GM19239 (cell line): ENCODE results near the gene TRMT112.
A peak's percentile ranks its signal among the peaks of the same experiment; 100 is the strongest.
"Not testable (repeated sequence)": the region's sequence is repeated elsewhere in the genome, so short reads cannot be mapped to it uniquely, and the experiment has no call there.

ENCODE experiments used
- DNase-seq: peaks from one replicate; pipeline ENCODE4 v3.0.0; 2011; ENCODE audit warnings: low spot score; ENCODE audit not compliant: insufficient read length
- FAIRE-seq: peaks from 2 replicates; lab custom pipeline; 2011; peaks lifted over from hg19 to GRCh38; lab: Jason Lieb, UNC

TRMT112 gene

DNA sequence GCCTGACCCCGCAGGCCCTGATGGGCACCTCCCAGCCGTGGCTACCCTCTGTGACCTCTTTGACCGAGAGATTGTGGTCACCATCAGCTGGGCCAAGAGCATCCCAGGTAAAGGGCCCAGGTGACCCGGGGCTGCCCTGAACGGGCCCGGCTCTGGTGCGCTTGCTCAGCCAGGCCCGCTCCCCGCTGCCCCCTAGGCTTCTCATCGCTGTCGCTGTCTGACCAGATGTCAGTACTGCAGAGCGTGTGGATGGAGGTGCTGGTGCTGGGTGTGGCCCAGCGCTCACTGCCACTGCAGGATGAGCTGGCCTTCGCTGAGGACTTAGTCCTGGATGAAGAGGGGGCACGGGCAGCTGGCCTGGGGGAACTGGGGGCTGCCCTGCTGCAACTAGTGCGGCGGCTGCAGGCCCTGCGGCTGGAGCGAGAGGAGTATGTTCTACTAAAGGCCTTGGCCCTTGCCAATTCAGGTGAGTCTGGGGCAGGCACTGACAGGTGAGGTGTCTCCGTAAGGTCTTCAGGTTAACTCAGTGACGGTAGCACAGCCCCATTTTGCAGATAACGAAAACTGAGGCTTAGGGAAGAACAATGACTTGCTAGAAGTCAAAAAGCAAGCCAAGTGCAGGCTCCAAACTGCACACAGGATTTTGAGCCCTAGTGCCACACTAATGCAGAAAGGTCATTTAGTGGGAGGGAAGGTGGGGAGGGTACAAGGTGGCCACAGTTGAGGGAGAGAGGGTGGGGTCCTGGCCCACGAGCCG is 2.4 kb downstream of the TRMT112 start:
- FAIRE-seq (no peak), DNase-seq (no peak)

DNA sequence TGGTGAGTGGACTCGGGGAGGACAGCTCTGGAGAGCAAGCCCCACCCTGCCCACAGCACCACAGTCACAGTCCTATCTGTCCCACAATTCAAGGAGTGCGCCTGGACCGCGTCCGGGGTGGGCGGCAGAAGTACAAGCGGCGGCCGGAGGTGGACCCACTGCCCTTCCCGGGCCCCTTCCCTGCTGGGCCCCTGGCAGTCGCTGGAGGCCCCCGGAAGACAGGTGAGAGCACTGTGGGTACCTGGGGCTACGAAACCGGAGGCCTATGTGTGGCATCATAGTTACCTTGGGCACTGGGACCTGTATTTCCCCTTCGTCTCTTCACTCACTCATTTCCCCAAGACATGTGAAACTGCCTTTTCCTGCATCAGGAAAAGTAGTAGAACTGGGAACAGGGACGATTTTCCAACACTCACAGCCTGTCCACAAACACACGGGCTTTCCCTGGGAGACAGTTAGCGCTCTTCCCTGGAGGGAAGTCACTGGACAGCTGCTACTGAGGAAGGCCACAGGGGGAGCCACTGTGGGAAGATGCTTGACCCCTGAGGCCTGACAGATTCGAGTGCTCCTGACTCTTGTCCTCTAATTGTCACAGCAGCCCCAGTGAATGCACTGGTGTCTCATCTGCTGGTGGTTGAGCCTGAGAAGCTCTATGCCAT is 3.1 kb downstream of the TRMT112 start:
- DNase-seq (no peak), FAIRE-seq (no peak)

DNA sequence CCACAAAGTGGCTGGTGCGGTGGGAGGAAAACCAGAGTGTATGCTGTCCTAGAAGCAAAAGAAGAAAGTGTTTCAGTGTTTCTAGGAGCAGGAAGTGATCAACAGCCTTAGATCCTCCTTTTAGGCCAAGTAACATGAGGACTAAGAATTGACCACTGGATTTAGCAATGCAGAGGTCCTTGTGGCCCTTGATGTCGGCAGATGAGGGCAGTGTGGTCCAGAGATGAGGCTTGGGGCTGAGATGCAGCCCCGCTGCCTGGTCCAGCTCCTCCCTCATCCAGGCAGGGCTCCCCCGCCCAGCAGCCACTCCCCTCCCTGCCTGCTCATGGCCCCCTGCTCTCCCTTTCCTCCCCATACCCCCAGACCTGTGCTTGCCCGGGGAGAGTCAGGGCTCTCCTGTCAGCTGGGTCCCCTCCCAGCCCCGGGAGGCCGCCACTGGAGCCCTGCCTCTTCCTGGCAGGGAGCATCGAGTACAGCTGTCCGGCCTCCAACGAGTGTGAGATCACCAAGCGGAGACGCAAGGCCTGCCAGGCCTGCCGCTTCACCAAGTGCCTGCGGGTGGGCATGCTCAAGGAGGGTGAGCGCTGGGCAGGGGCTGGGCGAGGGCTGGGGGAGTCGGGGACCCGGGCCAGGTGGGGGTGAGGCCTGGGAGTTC is 3.7 kb downstream of the TRMT112 start:
- no peak for FAIRE-seq
- DNase-seq: no peak

DNA sequence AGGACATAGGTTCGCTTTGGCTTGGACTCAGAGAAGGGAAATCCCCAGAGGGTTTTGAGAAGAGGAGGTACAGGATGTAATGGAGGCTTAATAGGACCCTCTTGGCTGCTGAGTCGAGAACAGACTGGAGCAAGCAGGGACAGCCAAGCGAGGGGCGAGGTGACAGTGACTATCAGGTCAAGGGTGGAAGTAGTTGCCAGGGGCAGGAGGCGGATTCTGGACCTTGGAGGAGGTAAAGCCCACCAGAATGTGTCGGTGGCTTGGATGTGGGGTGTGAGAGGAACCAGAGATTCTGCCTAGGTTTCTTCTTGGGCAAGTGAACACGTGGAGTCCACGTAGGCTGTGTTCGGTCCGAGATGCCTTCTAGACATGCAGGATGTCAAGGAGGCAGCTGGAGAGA is 4.4 kb downstream of the TRMT112 start:
- FAIRE-seq (no peak), DNase-seq (no peak)

DNA sequence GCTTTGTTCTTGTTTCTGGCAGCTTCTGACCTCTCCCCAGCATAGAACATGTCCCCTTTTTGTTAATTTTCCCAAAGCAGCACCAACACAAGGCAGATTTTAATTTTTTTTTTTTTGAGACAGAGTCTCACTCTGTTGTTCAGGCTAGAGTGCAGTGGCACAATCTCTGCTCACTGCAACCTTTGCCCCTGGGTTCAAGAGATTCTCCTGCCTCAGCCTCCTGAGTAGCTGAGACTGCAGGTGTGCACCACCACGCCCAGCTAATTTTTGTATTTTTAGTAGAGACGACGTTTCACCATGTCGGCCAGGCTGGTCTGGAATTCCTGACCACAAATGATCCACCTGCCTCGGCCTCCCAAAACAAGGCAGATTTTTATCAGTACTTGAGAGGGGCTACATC is 9.6 kb downstream of the TRMT112 start:
- DNase-seq, FAIRE-seq: not testable (repeated sequence)

DNA sequence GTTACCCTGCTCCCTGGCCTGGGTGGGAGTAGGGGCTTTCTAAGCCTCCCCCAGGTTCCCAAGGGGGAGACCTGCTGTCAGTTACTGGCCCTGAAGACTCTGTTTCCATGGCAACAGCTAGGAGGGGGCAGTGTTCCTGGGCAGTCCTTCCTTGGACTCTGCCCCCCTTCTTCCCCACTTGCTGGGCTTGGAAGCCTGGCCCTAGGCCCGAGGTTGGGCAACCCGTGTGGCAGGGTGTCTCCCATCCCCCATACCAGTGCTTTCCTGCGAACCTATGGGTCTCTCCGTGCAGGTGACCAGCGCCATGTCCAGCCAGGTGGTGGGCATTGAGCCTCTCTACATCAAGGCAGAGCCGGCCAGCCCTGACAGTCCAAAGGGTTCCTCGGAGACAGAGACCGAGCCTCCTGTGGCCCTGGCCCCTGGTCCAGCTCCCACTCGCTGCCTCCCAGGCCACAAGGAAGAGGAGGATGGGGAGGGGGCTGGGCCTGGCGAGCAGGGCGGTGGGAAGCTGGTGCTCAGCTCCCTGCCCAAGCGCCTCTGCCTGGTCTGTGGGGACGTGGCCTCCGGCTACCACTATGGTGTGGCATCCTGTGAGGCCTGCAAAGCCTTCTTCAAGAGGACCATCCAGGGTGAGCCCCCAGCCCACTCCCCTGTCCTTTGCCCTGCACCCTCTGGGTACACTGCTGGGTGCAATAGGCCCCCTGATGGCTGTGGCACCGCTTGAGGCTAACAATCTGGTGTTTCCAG is 10.3 kb downstream of the TRMT112 start:
- DNase-seq (no peak), FAIRE-seq (no peak)

DNA sequence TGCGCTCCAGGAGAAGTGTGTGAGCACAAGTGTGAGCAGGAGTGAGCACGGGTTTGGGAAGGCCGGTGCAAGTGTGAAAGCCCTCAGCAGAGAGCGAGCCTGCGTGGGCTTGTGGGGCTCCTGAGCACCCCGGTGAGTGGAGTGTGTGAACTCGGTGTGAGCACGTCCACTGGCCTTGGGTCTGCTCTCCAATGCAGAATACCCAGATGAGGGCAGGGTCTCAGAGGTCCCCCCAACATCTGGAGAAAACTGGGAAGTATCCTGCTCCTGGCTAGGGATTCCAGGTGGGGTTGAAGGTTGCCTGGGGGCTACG is 10.8 kb downstream of the TRMT112 start:
- DNase-seq (no peak), FAIRE-seq (no peak)

DNA sequence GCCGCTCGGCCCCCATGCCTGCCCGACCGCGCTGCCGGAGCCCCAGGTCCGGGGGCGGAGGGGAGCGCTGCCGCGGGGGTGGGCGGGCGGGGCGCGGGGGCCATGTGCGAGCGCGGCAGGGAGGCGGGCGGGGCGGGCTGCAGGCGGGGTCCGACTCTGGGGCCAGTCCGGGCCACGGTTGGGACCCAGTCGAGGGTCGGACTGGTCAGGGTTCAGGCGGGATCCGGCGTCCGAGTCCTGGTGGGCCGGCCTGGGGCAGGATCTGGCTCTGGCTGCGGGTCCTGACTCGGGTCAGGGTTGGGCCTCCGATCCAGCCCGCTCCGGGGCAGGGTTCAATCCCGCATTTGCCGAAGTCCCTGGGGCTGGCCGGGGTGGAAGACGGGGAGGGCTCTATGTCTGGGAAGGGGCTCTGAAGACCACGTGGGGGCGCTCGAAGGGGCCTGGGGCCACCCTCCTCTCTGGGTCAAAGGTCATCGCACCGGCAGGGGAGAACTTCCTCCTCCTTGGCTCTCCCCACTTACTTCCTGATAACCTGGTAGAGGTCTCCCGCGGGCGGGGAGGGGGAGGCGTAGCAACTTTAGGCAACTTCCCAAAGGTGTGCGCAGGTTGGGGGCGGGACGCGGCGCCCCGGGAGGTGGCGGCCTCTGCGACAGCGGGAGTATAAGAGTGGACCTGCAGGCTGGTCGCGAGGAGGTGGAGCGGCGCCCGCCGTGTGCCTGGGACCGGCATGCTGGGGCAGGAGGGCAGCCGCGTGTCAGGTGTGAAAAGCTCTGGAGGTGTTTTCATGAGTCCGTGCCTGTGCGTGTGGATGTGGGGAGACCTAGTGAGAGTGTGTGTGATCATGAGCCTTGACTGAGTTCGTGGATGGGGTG is 11.4 kb downstream of the TRMT112 start:
- FAIRE-seq (peak; percentile 88), DNase-seq (no peak)

DNA sequence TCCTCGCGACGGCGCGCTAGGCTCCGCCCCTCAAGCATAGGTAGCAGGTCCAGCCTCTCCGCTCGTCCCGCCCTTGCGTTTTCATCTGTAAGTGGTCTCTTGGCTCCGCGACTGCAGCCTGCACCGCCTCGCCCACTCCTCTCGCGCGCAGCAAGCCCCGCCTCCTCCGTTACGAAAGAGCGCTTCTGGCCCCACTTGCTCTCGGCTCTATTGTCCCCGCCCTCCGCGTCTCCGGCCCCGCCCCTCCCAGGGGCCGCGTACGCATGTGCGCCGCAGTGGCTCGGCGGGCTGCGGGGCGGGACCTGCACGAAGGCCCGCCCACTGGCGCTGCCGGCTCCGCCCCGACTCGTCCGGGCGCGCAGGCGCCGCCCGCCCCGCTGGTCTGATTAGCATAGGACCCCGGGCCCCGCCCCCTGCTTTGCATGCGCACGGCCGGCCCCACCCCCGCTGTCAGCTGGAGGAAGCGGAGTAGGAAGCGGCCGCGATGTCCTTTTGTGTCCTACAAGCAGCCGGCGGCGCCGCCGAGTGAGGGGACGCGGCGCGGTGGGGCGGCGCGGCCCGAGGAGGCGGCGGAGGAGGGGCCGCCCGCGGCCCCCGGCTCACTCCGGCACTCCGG is 12.2 kb downstream of the TRMT112 start, which contains the start of gene ESRRA:
Gene ESRRA (plus strand): TSS at position 450 of the 616 bp plus-strand sequence. CDS start 1,656 bp downstream, outside the sequence.
- FAIRE-seq: peak; percentile 96
- peak; percentile 97 for DNase-seq

DNA sequence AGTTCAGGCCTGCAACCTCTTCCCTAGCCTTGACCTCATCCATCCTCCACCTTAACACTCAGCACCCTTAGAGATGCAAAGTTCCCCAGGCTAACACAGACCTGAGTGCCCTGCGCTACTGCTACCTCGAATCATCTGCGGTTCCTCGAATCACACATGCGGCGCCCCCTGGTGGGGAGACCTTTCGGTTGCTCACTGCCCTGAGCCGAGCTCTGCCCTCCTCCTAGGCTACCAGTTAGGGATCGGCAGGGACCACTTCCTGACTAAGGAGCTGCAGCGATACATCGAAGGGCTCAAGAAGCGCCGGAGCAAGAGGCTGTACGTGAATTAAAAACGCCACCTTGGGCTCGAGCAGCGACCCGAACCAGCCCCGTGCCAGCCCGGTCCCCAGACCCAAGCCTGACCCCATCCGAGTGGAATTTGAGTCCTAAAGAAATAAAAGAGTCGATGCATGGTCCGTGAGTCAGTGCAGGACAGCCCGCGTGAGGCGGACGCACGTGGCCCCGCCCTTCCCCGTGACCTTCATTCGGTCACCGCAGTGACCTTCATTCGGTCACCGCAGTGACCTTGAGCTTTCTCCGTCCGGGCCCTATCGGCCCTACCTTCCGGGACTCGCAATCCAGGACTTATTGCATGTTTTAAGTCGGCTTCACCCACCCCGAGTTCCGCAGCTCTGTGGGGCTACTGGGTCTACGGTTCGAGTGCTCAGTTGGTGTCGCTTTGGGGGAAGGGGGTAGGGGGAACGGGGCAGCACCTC is 12.9 kb downstream of the TRMT112 start:
- FAIRE-seq (no peak), DNase-seq (peak; percentile 93)

DNA sequence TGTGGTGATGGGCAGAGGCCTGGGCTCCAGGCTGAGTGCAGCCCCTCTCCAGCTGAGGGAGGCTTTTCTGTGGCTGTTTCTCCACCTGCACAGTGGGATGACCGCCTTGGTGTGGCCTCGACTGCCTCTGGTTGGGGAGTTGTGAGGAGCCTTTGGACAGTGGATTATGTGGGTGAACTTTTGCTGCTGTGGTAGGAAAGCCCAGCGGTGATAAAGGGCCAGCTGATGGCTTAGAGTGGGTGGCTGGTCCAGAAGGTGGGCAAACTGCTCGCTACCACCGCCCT is 13.4 kb downstream of the TRMT112 start:
- DNase-seq (no peak), FAIRE-seq (no peak)

DNA sequence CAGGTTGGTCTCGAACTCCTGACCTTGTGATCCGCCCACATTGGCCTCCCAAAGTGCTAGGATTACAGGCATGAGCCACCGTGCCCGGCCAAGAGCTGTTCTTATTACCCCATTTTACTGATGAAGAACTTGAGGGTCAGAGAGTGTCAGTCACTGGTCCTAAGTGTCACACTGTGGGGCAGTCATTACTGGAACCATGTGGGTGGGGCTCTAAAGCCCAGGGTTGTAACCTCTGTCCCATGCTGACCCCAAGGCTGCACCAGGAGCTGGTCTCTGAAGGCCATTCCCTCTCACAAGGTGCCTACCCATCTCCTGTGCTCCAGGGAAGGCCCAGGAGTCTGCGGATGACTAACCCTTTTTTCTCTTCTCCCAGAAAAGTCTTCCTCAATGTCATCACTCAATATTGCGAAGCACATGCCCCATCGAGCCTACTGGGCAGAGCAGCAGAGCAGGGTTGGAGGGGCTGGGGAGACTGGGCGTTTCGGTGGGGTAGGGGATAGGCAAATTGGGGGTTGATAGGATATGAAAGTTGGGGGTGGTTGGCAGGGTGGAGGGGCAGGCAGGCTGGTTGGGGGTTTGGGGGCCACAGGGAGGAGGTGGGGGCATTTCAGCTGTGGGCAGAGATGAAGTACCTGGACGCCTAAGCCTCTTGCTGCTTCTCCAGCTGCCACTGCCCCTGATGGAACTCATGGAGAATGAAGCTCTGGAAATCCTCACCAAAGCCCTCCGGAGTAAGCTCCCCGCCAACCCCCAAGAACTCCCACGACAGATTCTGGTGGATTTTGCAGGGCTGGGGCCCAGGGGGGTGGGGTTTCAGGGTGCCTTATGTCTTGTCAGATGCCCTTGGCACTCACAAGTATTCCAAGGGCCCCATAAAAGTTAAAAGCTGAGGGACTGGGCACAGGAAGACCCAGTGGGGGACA is 14.0 kb downstream of the TRMT112 start:
- DNase-seq: no peak
- FAIRE-seq: no peak

DNA sequence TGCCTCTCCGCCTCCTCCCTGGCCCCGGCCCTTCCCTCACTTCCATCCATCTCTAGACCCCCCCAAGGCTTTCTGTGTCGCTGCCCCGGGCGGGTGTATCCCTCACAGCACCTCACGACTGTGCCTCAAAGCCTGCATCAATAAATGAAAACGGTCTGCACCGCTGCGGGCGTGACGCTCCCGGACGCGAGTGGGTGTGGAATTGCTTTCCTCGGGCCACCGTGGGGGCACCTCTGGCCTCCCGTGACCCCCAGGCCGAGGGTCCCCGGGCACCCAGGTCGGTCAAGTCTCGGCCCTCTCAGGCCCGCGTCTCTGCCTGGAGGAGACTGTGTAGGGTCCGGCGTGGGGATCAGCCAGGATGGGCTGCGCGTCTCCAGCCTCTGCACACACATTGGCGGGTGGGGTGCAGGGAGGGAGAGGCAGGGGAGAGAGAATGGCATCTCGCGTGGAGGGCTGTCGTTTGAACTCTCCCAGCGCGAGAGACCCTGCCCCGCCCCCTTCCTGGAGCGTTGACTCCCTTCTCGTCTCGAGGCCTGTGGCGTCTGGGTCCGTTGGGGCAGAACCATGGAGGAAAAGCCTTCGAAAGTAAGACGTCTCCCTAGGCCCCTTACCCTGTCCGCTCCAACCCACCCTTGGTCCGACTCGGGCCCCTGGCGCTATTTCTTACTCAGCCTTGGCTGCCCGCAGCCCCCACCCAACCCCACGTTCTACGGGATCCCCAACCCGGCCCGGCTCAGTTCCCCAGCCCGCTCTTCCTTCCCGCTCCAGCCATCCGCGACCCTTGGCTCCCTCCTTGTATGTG is 17.3 kb downstream of the TRMT112 start, which contains the start of gene CATSPERZ:
Gene CATSPERZ (plus strand): TSS at position 512 of the 802 bp plus-strand sequence. CDS start 53 bp downstream, at position 565.
- DNase-seq (no peak), FAIRE-seq (no peak)

DNA sequence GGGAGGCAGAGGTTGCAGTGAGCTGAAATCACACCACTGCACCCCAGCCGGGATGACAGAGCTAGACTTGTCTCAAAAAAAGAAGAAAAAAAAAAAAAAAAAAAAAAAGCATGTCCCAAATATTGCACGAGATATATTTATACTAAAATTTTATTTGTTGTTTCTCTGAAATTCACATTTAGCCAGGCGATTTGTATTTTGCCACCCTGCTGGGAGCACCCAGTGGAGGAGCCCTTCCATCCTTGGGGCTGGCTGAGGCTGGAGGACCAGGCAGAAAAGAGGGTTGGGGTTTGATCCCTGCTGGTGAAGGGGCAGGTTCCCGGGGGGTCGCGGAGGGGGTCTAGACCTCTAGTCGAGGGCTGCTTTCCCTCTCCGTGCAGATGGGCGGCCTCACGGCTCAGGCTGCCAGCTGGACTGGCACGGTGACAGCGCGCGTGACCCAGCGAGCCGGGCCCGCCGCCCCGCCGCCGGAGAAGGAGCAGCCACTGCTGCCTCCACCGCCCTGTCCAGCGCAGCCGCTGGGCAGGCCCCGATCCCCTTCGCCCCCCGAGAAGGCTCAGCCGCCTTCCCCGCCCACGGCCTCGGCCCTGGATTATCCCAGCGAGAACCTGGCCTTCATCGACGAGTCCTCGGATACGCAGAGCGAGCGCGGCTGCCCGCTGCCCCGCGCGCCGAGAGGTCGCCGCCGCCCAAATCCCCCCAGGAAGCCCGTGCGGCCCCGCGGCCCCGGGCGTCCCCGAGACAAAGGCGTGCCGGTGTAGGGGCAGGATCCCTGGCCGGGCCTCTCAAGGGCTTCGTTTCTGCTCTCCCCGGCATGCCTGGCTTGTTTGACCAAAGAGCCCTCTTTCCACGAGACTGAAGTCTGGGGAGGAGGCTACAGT is 18.2 kb downstream of the TRMT112 start:
- no peak for FAIRE-seq
- no peak for DNase-seq

DNA sequence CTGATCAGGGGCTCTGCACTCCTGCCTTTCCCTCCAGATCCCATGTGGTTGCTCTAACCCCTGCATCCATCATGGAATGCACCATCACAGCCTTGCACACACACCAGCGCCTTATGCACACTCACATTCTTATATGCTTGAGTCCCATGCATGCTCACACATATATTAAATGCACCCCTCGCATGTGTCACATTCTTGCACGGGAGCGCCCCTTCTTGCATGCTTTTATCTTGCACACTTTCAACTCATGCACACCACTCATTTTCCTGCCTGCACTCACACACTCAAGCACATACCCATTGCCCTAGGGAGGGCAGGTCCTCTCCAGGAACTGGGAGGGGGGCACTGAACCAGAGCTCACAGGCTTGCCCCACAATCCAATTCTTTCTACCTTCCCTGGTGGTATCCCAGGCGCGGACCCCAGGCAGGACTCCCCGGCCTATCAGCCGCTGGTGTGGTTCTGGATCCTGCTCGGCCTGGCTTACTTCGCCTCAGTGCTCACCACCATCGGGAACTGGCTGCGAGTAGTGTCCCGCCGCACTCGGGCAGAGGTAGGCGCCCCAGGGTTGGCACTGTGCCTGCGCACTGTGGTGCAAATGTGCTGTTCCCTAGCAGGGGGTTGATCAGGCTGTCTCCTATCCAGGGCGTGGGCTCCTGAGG is 19.5 kb downstream of the TRMT112 start:
- DNase-seq (no peak), FAIRE-seq (no peak)
